Fibroblast of lung (primary cell): ENCODE measurements around the gene IP6K1. TPM values are rescaled to one million over a fixed set of nuclear protein-coding genes. Genes with fewer than 3 reads are reported as not detected.
A peak's percentile ranks its signal among the peaks of the same experiment; 100 is the strongest.
"Not testable (repeated sequence)": the region's sequence is repeated elsewhere in the genome, so short reads cannot be mapped to it uniquely, and the experiment has no call there.

ENCODE experiments used
- DNase-seq, 2 donors: peaks; one replicate each; pipeline versions ENCODE4 v3.0.0 to v3.0.0-alpha.2; 2010; ENCODE audit warnings: low read depth in 2 of 2
- H2AFZ ChIP-seq: 2 replicates; pipeline ENCODE4 v1.5.1; 2012; ENCODE audit warnings: low read length, control low read depth, inconsistent platforms
- H3K27ac ChIP-seq: 2 replicates; pipeline ENCODE4 v1.5.1; 2011; ENCODE audit warnings: low read length, control low read depth; ENCODE audit not compliant: insufficient read depth
- H3K27me3 ChIP-seq: 2 replicates; pipeline ENCODE4 v1.5.1; 2011; ENCODE audit warnings: mild to moderate bottlenecking, low read length; ENCODE audit not compliant: control insufficient read depth, insufficient read depth
- H3K36me3 ChIP-seq: 2 replicates; pipeline ENCODE4 v1.5.1; 2011; ENCODE audit warnings: low read length; ENCODE audit not compliant: control insufficient read depth, insufficient read depth
- H3K4me1 ChIP-seq: 2 replicates; pipeline ENCODE4 v1.5.1; 2011; ENCODE audit warnings: low read length; ENCODE audit not compliant: control insufficient read depth, insufficient read depth; ENCODE audit errors: extremely low read depth
- H3K4me2 ChIP-seq: 2 replicates; pipeline ENCODE4 v1.5.1; 2011; ENCODE audit warnings: low read length, control low read depth; ENCODE audit not compliant: insufficient read depth; ENCODE audit errors: extremely low read depth
- H3K4me3 ChIP-seq, 4 experiments: fragments of 200-600 bp in 1 of 4; sonication (generic) in 1 of 4; replicated peaks in 1 of 4; 2 replicates each; pipeline ENCODE4 v1.5.1; 2011 to 2016; ENCODE audit warnings: low read length in 4 of 4, low read depth in 3 of 4, mild to moderate bottlenecking in 3 of 4, control low read depth in 2 of 4, inconsistent platforms in 1 of 4, mixed read lengths in 1 of 4; ENCODE audit not compliant: insufficient read depth in 1 of 4; ENCODE audit errors: control extremely low read depth in 1 of 4
- H3K79me2 ChIP-seq: 2 replicates; pipeline ENCODE4 v1.5.1; 2012; ENCODE audit warnings: mild to moderate bottlenecking, low read length, inconsistent platforms; ENCODE audit not compliant: control insufficient read depth, insufficient read depth
- H3K9ac ChIP-seq: 2 replicates; pipeline ENCODE4 v1.5.1; 2011; ENCODE audit warnings: mild to moderate bottlenecking, low read length, control low read depth; ENCODE audit not compliant: insufficient read depth
- H3K9me3 ChIP-seq: 2 replicates; pipeline ENCODE4 v1.5.1; 2012; ENCODE audit warnings: low read depth, low read length; ENCODE audit not compliant: control insufficient read depth, insufficient read depth
- H4K20me1 ChIP-seq: 2 replicates; pipeline ENCODE4 v1.5.1; 2011; ENCODE audit warnings: low read length; ENCODE audit not compliant: control insufficient read depth, insufficient read depth; ENCODE audit errors: extremely low read depth
- EZH2 ChIP-seq: IDR thresholded peaks from 2 replicates; pipeline ENCODE4 v1.5.1; 2012; ENCODE audit warnings: low read length, control low read depth, mild to moderate bottlenecking; ENCODE audit errors: missing control alignments
- polyA plus RNA-seq, 2 donors: library from polyadenylated mRNA; depleted of rRNA in 1 of 2; stranded (reverse) in 1 of 2; unstranded in 1 of 2; fragments of >200 nt; gene quantifications; 2 replicates each; pipeline ENCODE4 v1.2.1, GENCODE V29; 2011 to 2012; ENCODE audit warnings: missing spikeins in 1 of 2
- total RNA-seq: library from RNA; depleted of rRNA; stranded (reverse); fragments of >200 nt; gene quantifications from 2 replicates; pipeline ENCODE4 v1.2.1, GENCODE V29; 2014
- TF ChIP-seq, protein P1 (sequence below), 2 donors: IDR thresholded peaks in 1 of 2; conservative IDR thresholded peaks in 1 of 2; 1 replicate in 1 of 2; 2 replicates in 1 of 2; pipeline ENCODE4 v1.5.1; 2011 to 2012; ENCODE audit warnings: low read length in 2 of 2, control low read depth in 1 of 2, inconsistent platforms in 1 of 2, low read depth in 1 of 2, mild to moderate bottlenecking in 1 of 2

Gene IP6K1
- total and polyA plus RNA-seq, 2 donors (not counting 1 experiment from before 2014, with no cell fraction given), result 30.2 to 45.4 TPM

DNA sequence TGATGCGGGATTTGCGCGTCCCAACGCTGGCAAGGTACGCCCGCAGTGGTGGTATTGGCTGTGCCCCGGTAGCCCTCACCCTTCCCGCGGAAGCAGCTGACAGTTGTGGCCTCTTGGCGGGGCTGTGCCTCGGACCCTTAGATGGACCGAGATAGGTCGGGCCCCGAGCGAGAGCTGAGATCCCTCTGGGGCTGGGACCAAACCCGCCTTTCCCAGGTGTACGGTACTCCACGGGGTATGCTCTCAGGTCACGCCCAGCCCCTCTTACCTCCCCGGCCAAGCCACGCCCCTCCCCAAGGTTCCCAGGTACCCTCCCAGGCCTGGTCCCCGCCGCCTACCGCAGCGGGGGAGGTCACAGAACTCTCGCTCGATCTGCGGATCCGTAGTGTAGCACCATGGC is 100.0 kb downstream of the IP6K1 start:
- not testable (repeated sequence) for H3K36me3 ChIP-seq, DNase-seq, H3K27me3 ChIP-seq, H3K4me1 ChIP-seq, H3K4me2 ChIP-seq, H2AFZ ChIP-seq, H3K27ac ChIP-seq, H3K9me3 ChIP-seq, H3K9ac ChIP-seq, H4K20me1 ChIP-seq
- Histone ChIP-seq H3K79me2 (peaks cover 10% of the 10 kb centered on the region), H3K4me3 (peak overlapping the region in 2 of 4 experiments; percentile 26 to 28)

- not testable (repeated sequence) for H3K27ac ChIP-seq, H3K4me2 ChIP-seq, H3K79me2 ChIP-seq, DNase-seq, H3K4me3 ChIP-seq, H3K9ac ChIP-seq, H3K27me3 ChIP-seq, H3K9me3 ChIP-seq, H2AFZ ChIP-seq, H3K4me1 ChIP-seq, H4K20me1 ChIP-seq
- peaks cover 11% of the 10 kb centered on the region for H3K36me3 ChIP-seq
Measured at GRCh38 chr3:49685846-49686245, 100.5 kb downstream of the IP6K1 start.

DNA sequence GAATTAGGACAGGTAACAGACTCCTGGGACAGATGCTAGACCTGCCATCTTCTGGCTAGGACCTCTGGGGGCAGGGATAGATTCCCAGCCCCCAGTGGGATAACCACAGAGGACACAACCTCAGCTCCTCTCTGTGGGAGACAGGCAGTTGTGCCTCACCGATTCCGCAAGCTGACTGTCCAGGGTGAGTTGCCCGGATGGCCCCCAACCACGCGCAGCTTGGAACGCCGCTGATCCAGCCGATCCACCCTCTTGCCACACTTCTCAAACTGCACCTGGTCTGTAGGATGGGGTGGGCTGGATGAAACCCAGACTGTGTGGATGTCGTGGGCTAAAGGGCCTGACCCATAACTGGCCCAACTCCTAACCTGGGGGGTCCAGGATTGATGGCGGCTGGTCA is 101.2 kb downstream of the IP6K1 start:
- not testable (repeated sequence) for DNase-seq, H3K9ac ChIP-seq, H4K20me1 ChIP-seq, H3K4me2 ChIP-seq, H3K4me3 ChIP-seq, H3K79me2 ChIP-seq, H3K27me3 ChIP-seq, H3K9me3 ChIP-seq, H3K4me1 ChIP-seq, H3K27ac ChIP-seq, H2AFZ ChIP-seq
- peaks cover 17% of the 10 kb centered on the region for H3K36me3 ChIP-seq

DNA sequence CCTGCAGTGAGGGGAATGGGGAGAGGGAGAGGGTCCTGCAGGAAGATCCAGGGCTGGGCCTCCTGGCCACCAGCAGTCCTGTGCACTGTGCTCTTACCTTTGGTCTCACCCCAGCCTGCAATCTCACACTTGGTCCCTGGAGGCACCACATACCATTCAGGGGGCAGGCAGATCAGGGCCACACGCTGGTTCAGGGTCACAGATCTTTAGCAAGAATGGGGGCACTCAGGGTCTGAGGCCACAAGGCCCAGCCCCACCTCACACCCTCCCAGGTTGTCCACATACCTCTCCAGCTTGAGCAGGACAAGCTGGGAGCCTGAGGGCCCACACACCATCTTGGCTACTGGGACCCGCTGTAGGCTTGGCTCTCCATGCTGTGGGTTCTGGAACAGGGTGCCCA is 101.9 kb downstream of the IP6K1 start:
- not testable (repeated sequence) for DNase-seq, H3K79me2 ChIP-seq, H3K4me2 ChIP-seq, H3K9ac ChIP-seq, H3K27ac ChIP-seq, H3K27me3 ChIP-seq, H2AFZ ChIP-seq, H3K4me1 ChIP-seq, H3K9me3 ChIP-seq, H3K4me3 ChIP-seq, H4K20me1 ChIP-seq
- H3K36me3 ChIP-seq, result peaks cover 19% of the 10 kb centered on the region

GRCh38 chr3:49683162-49683561 is 103.2 kb downstream of the IP6K1 start:
- Histone ChIP-seq H2AFZ (no peak overlapping the region), H3K27ac (no peak overlapping the region), H3K9ac (no peak overlapping the region), H3K27me3 (no peaks in the 10 kb centered on the region), H3K9me3 (no peaks in the 10 kb centered on the region), H3K4me3 (no peak overlapping the region), H3K79me2 (no peaks in the 10 kb centered on the region), H4K20me1 (no peaks in the 10 kb centered on the region), H3K36me3 (peaks cover 25% of the 10 kb centered on the region), H3K4me2 (no peak overlapping the region), H3K4me1 (no peaks in the 10 kb centered on the region)
- TF ChIP-seq, protein P1, sequence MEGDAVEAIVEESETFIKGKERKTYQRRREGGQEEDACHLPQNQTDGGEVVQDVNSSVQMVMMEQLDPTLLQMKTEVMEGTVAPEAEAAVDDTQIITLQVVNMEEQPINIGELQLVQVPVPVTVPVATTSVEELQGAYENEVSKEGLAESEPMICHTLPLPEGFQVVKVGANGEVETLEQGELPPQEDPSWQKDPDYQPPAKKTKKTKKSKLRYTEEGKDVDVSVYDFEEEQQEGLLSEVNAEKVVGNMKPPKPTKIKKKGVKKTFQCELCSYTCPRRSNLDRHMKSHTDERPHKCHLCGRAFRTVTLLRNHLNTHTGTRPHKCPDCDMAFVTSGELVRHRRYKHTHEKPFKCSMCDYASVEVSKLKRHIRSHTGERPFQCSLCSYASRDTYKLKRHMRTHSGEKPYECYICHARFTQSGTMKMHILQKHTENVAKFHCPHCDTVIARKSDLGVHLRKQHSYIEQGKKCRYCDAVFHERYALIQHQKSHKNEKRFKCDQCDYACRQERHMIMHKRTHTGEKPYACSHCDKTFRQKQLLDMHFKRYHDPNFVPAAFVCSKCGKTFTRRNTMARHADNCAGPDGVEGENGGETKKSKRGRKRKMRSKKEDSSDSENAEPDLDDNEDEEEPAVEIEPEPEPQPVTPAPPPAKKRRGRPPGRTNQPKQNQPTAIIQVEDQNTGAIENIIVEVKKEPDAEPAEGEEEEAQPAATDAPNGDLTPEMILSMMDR (conservative IDR thresholded peaks at IDR 0.05 in 1 of 2, IDR thresholded peaks at IDR 0.05 in 1 of 2; ENCODE audit: low read depth in 1 of 2, low read length in 2 of 2), result no peak
- no peak for TF ChIP-seq EZH2
- peak in 1 of 2 donors; percentile 28 for DNase-seq
